HepG2 (cell line): ENCODE results near the gene ABCA8. TPM values are rescaled to one million over a fixed set of nuclear protein-coding genes. Genes with fewer than 3 reads are reported as not detected.

Experiments
- ATAC-seq: fragments of 200-7000 bp; cut with Tn5 transposase; 3 replicates; pipeline ENCODE4 v1.9.1; 2020; ENCODE audit warnings: mild to moderate bottlenecking, moderate library complexity
- BruUV-seq: library from RNA; stranded (reverse); fragments of 400-500 nt; replicated peaks from 2 replicates; lab custom pipeline; 2021; lab: Mats Ljungman, UMichigan
- CTCF ChIA-PET: fragments of 300-600 bp; formaldehyde crosslinking; extraction: SDS; loops from one replicate; lab custom pipeline; 2021; ENCODE audit warnings: low total read pairs, inconsistent platforms, low intra/inter-chr PET ratio; lab: Yijun Ruan, JAX
- POLR2A ChIA-PET: fragments of 350-600 bp; sonication (Branson Sonifier 250); formaldehyde crosslinking; loops from one replicate; lab custom pipeline; 2020; ENCODE audit warnings: antibody characterized with exemption, inconsistent platforms; lab: Yijun Ruan, JAX
- DNase-seq: peaks from one replicate; pipeline ENCODE4 v3.0.0-alpha.2; 2015; ENCODE audit warnings: low spot score
- FAIRE-seq: peaks from 3 replicates; lab custom pipeline; 2011; peaks lifted over from hg19 to GRCh38; lab: Jason Lieb, UNC
- H2AFZ ChIP-seq: one replicate; pipeline ENCODE4 v1.6.1; 2011; ENCODE audit warnings: low read length, inconsistent platforms
- H3K27ac ChIP-seq: fragments of 300-600 bp; 3 replicates; pipeline ENCODE4 v1.8.0; 2011; ENCODE audit warnings: mixed run types, mild to moderate bottlenecking, mixed read lengths, low read length, inconsistent platforms; ENCODE audit not compliant: insufficient read depth; ENCODE audit errors: extremely low read length
- H3K27me3 ChIP-seq, 2 experiments: fragments of 200-600 bp in 1 of 2; 2 replicates in 1 of 2; 3 replicates in 1 of 2; pipeline versions ENCODE4 v1.6.0 to v1.8.0; 2011; ENCODE audit warnings: low read length in 2 of 2, mild to moderate bottlenecking in 2 of 2, moderate library complexity in 2 of 2, inconsistent platforms in 1 of 2; ENCODE audit not compliant: insufficient read depth in 2 of 2, control insufficient read depth in 1 of 2
- H3K36me3 ChIP-seq, 2 experiments: fragments of 200-600 bp in 1 of 2; replicated peaks in 1 of 2; 2 replicates in 1 of 2; 3 replicates in 1 of 2; pipeline versions ENCODE4 v1.5.1 to v1.8.0; 2011; ENCODE audit warnings: low read length in 2 of 2, inconsistent platforms in 1 of 2; ENCODE audit not compliant: insufficient read depth in 2 of 2, control insufficient read depth in 1 of 2
- H3K4me1 ChIP-seq: 2 replicates; pipeline ENCODE4 v1.5.1; 2012; ENCODE audit warnings: low read length, inconsistent platforms; ENCODE audit not compliant: insufficient read depth
- H3K4me2 ChIP-seq: 2 replicates; pipeline ENCODE4 v1.6.0; 2011; ENCODE audit warnings: low read depth, low read length, inconsistent platforms
- H3K4me3 ChIP-seq, 3 experiments: fragments of 200-600 bp in 1 of 3; sonication (generic), shearing (Covaris generic) in 1 of 3; replicated peaks in 1 of 3; 2 replicates each; pipeline ENCODE4 v1.5.1; 2011 to 2016; ENCODE audit warnings: low read length in 3 of 3, inconsistent platforms in 2 of 3, low read depth in 2 of 3, mild to moderate bottlenecking in 2 of 3, control low read depth in 1 of 3, mixed read lengths in 1 of 3; ENCODE audit not compliant: insufficient read depth in 1 of 3
- H3K79me2 ChIP-seq: one replicate; pipeline ENCODE4 v1.6.1; 2011; ENCODE audit warnings: low read length, inconsistent platforms; ENCODE audit not compliant: insufficient read depth
- H3K9ac ChIP-seq: 2 replicates; pipeline ENCODE4 v1.6.0; 2011; ENCODE audit warnings: mild to moderate bottlenecking, low read depth, low read length, inconsistent platforms; ENCODE audit not compliant: insufficient read depth
- H3K9me3 ChIP-seq: 2 replicates; pipeline ENCODE4 v1.5.1; 2012; ENCODE audit warnings: mild to moderate bottlenecking, low read length
- H4K20me1 ChIP-seq: 2 replicates; pipeline ENCODE4 v1.6.0; 2011; ENCODE audit warnings: inconsistent platforms, mild to moderate bottlenecking, low read length, moderate library complexity; ENCODE audit not compliant: insufficient read depth
- ATF7 ChIP-seq, 2 experiments: fragments of 450-650 bp in 1 of 2; sonication (generic) in 1 of 2; formaldehyde crosslinking in 1 of 2; IDR thresholded peaks; 2 replicates each; pipeline versions ENCODE4 v1.4.0 to v1.6.1; 2016 to 2020; ENCODE audit warnings: antibody characterized with exemption in 1 of 2, mild to moderate bottlenecking in 1 of 2, missing genetic modification reagents in 1 of 2
- CREB1 ChIP-seq, 2 experiments: fragments of 450-650 bp in 1 of 2; IDR thresholded peaks; 2 replicates each; pipeline ENCODE4 v1.6.1; 2016 to 2017; ENCODE audit warnings: control low read depth in 1 of 2, mild to moderate bottlenecking in 1 of 2, missing compliant biosample characterization in 1 of 2, missing genetic modification characterization in 1 of 2
- HINFP ChIP-seq: sonication (generic); formaldehyde crosslinking; IDR thresholded peaks from 2 replicates; pipeline ENCODE4 v1.4.0; 2020; ENCODE audit warnings: low read depth, mild to moderate bottlenecking, missing genetic modification reagents
- MEIS2 ChIP-seq: sonication (generic); formaldehyde crosslinking; IDR thresholded peaks from 2 replicates; pipeline ENCODE4 v1.9.0; 2021; ENCODE audit warnings: mild to moderate bottlenecking, missing genetic modification reagents
- MIXL1 ChIP-seq: IDR thresholded peaks from 2 replicates; pipeline ENCODE4 v1.6.1; 2016
- NCOA1 ChIP-seq: sonication (generic); formaldehyde crosslinking; IDR thresholded peaks from 2 replicates; pipeline ENCODE4 v1.9.0; 2021; ENCODE audit warnings: missing genetic modification reagents
- PCBP1 ChIP-seq: fragments of 200-400 bp; formaldehyde crosslinking; IDR thresholded peaks from 2 replicates; pipeline ENCODE4 v1.6.1; 2017; ENCODE audit warnings: mild to moderate bottlenecking, low read depth, low read length, borderline replicate concordance
- PHF20 ChIP-seq: sonication (generic); formaldehyde crosslinking; IDR thresholded peaks from 2 replicates; pipeline ENCODE4 v1.5.0; 2020; ENCODE audit warnings: mild to moderate bottlenecking, missing genetic modification reagents
- PHF21A ChIP-seq: sonication (generic); formaldehyde crosslinking; IDR thresholded peaks from 2 replicates; pipeline ENCODE4 v1.5.0; 2020; ENCODE audit warnings: mild to moderate bottlenecking, missing genetic modification reagents
- PRDM10 ChIP-seq: sonication (generic); formaldehyde crosslinking; IDR thresholded peaks from 2 replicates; pipeline ENCODE4 v1.4.0; 2020; ENCODE audit warnings: low read depth, missing genetic modification reagents
- WGBS: methylation state at CpG from one replicate; pipeline ENCODE4 v1.1.6; 2017; ENCODE audit warnings: low lambda C conversion rate; 5-methylcytosine and 5-hydroxymethylcytosine counted together
- in situ Hi-C: cut with HindIII; loops from 2 replicates; pipeline ENCODE4 v1.10.0; 2017; ENCODE audit warnings: low pct_unique_long_range_greater_than_20kb; ENCODE audit not compliant: extremely low pct_ligation_motif_present
- intact Hi-C: fragments of 100-400 bp; cut with micrococcal nuclease; formaldehyde crosslinking; loops from one replicate; pipeline ENCODE4 v1.10.0; 2022; ENCODE audit not compliant: unreplicated experiment
- polyA plus RNA-seq, 8 experiments: library from polyadenylated mRNA; depleted of rRNA in 3 of 8; stranded (reverse) in 7 of 8; unstranded in 1 of 8; fragments of >200 nt; fragmentation: Illumina TruSeq in 4 of 8; extraction: Trizol in 4 of 8; gene quantifications; 2 replicates each; pipeline versions ENCODE4 v1.2.1 to v1.2.3, GENCODE V29; 2011 to 2016; ENCODE audit warnings: low read depth in 4 of 8, missing spikeins in 1 of 8, mixed read lengths in 1 of 8; ENCODE audit not compliant: insufficient read depth in 1 of 8
- total RNA-seq, 5 experiments: library from RNA; depleted of rRNA; stranded (reverse); fragments of >200 nt; fragmentation: Illumina TruSeq; extraction: Trizol; gene quantifications; 2 replicates each; pipeline ENCODE4 v1.2.3, GENCODE V29; 2016; ENCODE audit warnings: low read depth in 1 of 5

ABCA8 gene
- total and polyA plus RNA-seq, 2 of the 13 experiments (the other 11 are each of a cell fraction or from before 2014, with no cell fraction given) = 0.05 to 0.18 TPM

- no peak for TF ChIP-seq HINFP (CRISPR knock-in tag)
- no peak for TF ChIP-seq NCOA1
- TF ChIP-seq PHF21A = no peak
- TF ChIP-seq PHF20 (CRISPR knock-in tag) = no peak
- no peak for TF ChIP-seq MIXL1
- TF ChIP-seq PCBP1 = no peak
These were observed 76.8 kb downstream of the ABCA8 start (continued) for GRCh38 chr17:68878226-68878885.

- ChIA-PET POLR2A (no interaction called here), CTCF (no interaction called here)
- no TSS peak for BruUV-seq
- H3K9me3 ChIP-seq = no peaks in the 10 kb centered on the region
- H3K9ac ChIP-seq = no peak overlapping the region
- DNase-seq (no peak), ATAC-seq (no peak), FAIRE-seq (no peak)
- no peaks in the 10 kb centered on the region for H4K20me1 ChIP-seq
- H3K27me3 ChIP-seq = peaks cover 0 to 9% of the 10 kb centered on the region in 2 experiments; a peak in 2 of 5 replicates
- 0 out of 2 replicates have a peak, but pooled peaks cover 6% of the 10 kb centered on the region for H3K4me1 ChIP-seq
- H3K36me3 ChIP-seq = no peaks in the 10 kb centered on the region
- 42% methylated on average over 2 of the region's 2 CpGs for WGBS
- H3K4me2 ChIP-seq = no peak overlapping the region
- no peak for TF ChIP-seq MEIS2 (CRISPR knock-in tag)
- peak; percentile 91 for TF ChIP-seq ATF7 (IDR thresholded peaks at IDR 0.05)
- TF ChIP-seq ATF7 (CRISPR knock-in tag; IDR thresholded peaks at IDR 0.05) = no peak
- peak; percentile 73 for TF ChIP-seq CREB1 (IDR thresholded peaks at IDR 0.05)
- TF ChIP-seq CREB1 (CRISPR knock-in tag; IDR thresholded peaks at IDR 0.05) = no peak
- TF ChIP-seq PRDM10 = no peak
- H3K79me2 ChIP-seq = no peaks in the 10 kb centered on the region
- in situ Hi-C loops = no loop called here
- H3K4me3 ChIP-seq = no peak overlapping the region
- intact Hi-C loops = no loop called here
- no peak overlapping the region for H3K27ac ChIP-seq
- no peak overlapping the region for H2AFZ ChIP-seq
These were observed 83.7 kb downstream of the ABCA8 start for GRCh38 chr17:68871447-68871846.
